ENCODE results near the gene ADNP. TPM values are rescaled to one million over a fixed set of nuclear protein-coding genes. Genes with fewer than 3 reads are reported as not detected.
A peak's percentile ranks its signal among the peaks of the same experiment; 100 is the strongest.

The ADNP gene
- polyA plus RNA-seq, 1 donor (not counting 4 experiments of a cell fraction or from before 2014, with no cell fraction given), result 29.3 TPM

DNA sequence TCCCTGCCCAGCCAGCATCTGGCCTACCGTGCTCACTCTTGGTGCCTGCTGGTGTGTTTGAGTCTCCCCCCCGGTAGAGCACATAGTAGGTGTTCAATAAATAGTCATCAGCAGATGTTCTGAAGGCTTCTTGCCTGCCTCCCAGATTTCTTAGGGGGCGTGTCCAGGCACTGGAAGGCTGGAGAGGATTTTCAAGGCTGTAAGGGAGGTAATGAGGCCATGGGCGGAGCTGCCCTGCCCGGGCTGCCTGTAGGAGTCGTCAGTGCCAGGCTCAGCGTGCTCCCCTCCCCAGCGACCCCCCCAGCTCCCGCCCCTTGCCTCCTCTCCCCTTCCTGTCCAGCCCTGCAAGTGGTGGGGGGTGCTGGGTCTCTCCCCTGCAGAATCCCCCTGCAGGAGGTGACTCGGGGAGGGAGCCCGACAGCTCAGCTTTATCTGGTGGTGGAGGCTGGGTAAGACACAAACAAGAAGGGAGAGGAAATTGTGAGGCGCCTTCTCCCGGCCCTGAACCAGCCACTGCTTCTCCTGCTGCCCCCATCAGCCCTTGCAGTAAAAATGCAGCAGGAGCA is 80.4 kb downstream of the ADNP start:
- DNase-seq (ENCODE audit: low read depth, low spot score) (no peak), FAIRE-seq (no peak)
- no peak overlapping the region for H3K9ac ChIP-seq (ENCODE audit: control insufficient read depth, extremely low read depth, insufficient read depth, low read length)
- no peak overlapping the region for H2AFZ ChIP-seq (ENCODE audit: control insufficient read depth, low read length)
- H3K79me2 ChIP-seq (ENCODE audit: control insufficient read depth, insufficient read depth, low read length), result no peaks in the 10 kb centered on the region
- no peak overlapping the region for H3K4me2 ChIP-seq (ENCODE audit: control insufficient read depth, extremely low read depth, insufficient read depth, low read depth, low read length)
- no peak overlapping the region for H3K4me3 ChIP-seq (ENCODE audit: control insufficient read depth in 2 of 3, extremely low read depth in 1 of 3, insufficient read depth in 2 of 3, low read depth in 1 of 3, low read length in 3 of 3)
- no peaks in the 10 kb centered on the region for H3K9me3 ChIP-seq (ENCODE audit: control insufficient read depth, low read depth, low read length)
- peaks cover 31% of the 10 kb centered on the region for H3K4me1 ChIP-seq (ENCODE audit: control insufficient read depth, extremely low read depth, insufficient read depth, low read length)
- dilution Hi-C loops (cut with MboI; ENCODE audit: extremely low pct_ligation_motif_present, low sequenced_read_pairs), result no loop called here
- TF ChIP-seq, protein P1, sequence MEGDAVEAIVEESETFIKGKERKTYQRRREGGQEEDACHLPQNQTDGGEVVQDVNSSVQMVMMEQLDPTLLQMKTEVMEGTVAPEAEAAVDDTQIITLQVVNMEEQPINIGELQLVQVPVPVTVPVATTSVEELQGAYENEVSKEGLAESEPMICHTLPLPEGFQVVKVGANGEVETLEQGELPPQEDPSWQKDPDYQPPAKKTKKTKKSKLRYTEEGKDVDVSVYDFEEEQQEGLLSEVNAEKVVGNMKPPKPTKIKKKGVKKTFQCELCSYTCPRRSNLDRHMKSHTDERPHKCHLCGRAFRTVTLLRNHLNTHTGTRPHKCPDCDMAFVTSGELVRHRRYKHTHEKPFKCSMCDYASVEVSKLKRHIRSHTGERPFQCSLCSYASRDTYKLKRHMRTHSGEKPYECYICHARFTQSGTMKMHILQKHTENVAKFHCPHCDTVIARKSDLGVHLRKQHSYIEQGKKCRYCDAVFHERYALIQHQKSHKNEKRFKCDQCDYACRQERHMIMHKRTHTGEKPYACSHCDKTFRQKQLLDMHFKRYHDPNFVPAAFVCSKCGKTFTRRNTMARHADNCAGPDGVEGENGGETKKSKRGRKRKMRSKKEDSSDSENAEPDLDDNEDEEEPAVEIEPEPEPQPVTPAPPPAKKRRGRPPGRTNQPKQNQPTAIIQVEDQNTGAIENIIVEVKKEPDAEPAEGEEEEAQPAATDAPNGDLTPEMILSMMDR (optimal IDR thresholded peaks at IDR 0.05 in 1 of 3, IDR thresholded peaks at IDR 0.05 in 1 of 3, conservative IDR thresholded peaks at IDR 0.05 in 1 of 3; ENCODE audit: extremely low read depth in 1 of 3, insufficient read depth in 2 of 3, low read length in 3 of 3), result peak in 1 of 3 experiments; percentile 2
- no peak for TF ChIP-seq EZH2 (IDR thresholded peaks at IDR 0.05; ENCODE audit: low read length)
- no peaks in the 10 kb centered on the region for H4K20me1 ChIP-seq (ENCODE audit: control insufficient read depth, extremely low read depth, insufficient read depth, low read length)
- no peaks in the 10 kb centered on the region for H3K36me3 ChIP-seq (ENCODE audit: control insufficient read depth in 2 of 2, extremely low read depth in 1 of 2, insufficient read depth in 2 of 2, low read length in 2 of 2)
- no peaks in the 10 kb centered on the region for H3K9me1 ChIP-seq (ENCODE audit: control insufficient read depth, extremely low read depth, insufficient read depth, low read length)
- H3K27ac ChIP-seq (ENCODE audit: control insufficient read depth, insufficient read depth, low read length), result no peak overlapping the region
- H3K27me3 ChIP-seq (ENCODE audit: control insufficient read depth, extremely low read depth, insufficient read depth, low read length), result no peaks in the 10 kb centered on the region

DNA sequence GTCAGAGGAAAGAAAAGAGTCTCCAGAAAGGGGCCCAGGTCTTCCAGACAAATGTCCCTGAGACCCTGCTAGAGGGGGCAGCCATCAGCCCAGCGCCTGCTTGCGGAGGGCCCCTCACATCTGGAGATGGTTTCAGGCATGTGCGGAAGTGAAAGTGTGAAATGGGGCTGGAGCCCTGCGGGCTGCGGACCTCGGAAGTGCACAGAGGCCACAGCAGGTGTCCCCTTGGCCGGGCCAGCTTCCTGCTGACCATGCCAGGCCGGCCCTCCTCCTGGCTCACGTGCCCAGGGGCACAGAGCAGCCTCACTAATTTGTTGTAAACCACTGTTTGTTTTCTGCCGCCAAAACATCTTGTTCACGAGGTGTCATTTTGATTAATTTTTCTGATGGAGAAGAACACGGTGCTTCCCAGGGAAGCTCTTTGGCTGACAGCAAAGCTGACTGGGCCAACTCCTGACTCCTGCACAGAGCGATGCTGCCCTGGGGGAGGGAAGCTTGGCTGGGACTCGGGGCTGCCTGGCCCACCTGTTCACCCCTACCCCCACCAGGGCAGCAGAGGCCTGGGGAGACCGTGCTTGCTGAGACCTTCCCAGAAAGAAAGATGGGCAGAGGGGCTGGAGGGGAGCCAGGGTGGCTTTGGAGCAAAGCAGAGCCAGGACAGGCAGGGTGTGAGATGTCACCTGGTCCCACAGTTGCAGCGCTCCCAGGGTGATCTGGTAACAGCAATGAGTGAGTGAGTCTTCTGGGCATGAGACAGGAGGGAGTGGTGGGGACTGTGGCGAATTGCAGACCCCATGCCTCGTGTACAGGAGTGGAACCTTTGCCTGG is 82.2 kb downstream of the ADNP start:
- no peaks in the 10 kb centered on the region for H3K36me3 ChIP-seq (ENCODE audit: control insufficient read depth in 2 of 2, extremely low read depth in 1 of 2, insufficient read depth in 2 of 2, low read length in 2 of 2)
- peak overlapping the region; percentile 62 for H3K9ac ChIP-seq (ENCODE audit: control insufficient read depth, extremely low read depth, insufficient read depth, low read length)
- dilution Hi-C loops (cut with MboI; ENCODE audit: extremely low pct_ligation_motif_present, low sequenced_read_pairs), result no loop called here
- peak overlapping the region; percentile 60 for H3K27ac ChIP-seq (ENCODE audit: control insufficient read depth, insufficient read depth, low read length)
- TF ChIP-seq EZH2 (IDR thresholded peaks at IDR 0.05; ENCODE audit: low read length), result no peak
- TF ChIP-seq, protein P1 (optimal IDR thresholded peaks at IDR 0.05 in 1 of 3, IDR thresholded peaks at IDR 0.05 in 1 of 3, conservative IDR thresholded peaks at IDR 0.05 in 1 of 3; ENCODE audit: extremely low read depth in 1 of 3, insufficient read depth in 2 of 3, low read length in 3 of 3), result no peak
- no peaks in the 10 kb centered on the region for H3K79me2 ChIP-seq (ENCODE audit: control insufficient read depth, insufficient read depth, low read length)
- peak overlapping the region; percentile 3 for H2AFZ ChIP-seq (ENCODE audit: control insufficient read depth, low read length)
- peaks cover 2% of the 10 kb centered on the region for H3K9me1 ChIP-seq (ENCODE audit: control insufficient read depth, extremely low read depth, insufficient read depth, low read length)
- H4K20me1 ChIP-seq (ENCODE audit: control insufficient read depth, extremely low read depth, insufficient read depth, low read length), result no peaks in the 10 kb centered on the region
- H3K4me3 ChIP-seq (ENCODE audit: control insufficient read depth in 2 of 3, extremely low read depth in 1 of 3, insufficient read depth in 2 of 3, low read depth in 1 of 3, low read length in 3 of 3), result peak overlapping the region in 1 of 3 experiments; percentile 34
- H3K27me3 ChIP-seq (ENCODE audit: control insufficient read depth, extremely low read depth, insufficient read depth, low read length), result no peaks in the 10 kb centered on the region
- DNase-seq (ENCODE audit: low read depth, low spot score) (no peak), FAIRE-seq (no peak)
- peak overlapping the region; percentile 61 for H3K4me2 ChIP-seq (ENCODE audit: control insufficient read depth, extremely low read depth, insufficient read depth, low read depth, low read length)
- H3K4me1 ChIP-seq (ENCODE audit: control insufficient read depth, extremely low read depth, insufficient read depth, low read length), result peaks cover 44% of the 10 kb centered on the region
- H3K9me3 ChIP-seq (ENCODE audit: control insufficient read depth, low read depth, low read length), result no peaks in the 10 kb centered on the region
